Esophagus squamous epithelium (tissue), 4 donors: ENCODE measurements around the gene TCF12.

Experiments
- POLR2A ChIP-seq, 4 donors: fragments of 450-650 bp; IDR thresholded peaks; one replicate each; pipeline ENCODE4 v1.6.1; 2017; ENCODE audit warnings: antibody characterized with exemption in 4 of 4, mild to moderate bottlenecking in 4 of 4, moderate library complexity in 3 of 4
- TF ChIP-seq, protein P1 (sequence below), 6 experiments: fragments of 450-650 bp in 4 of 6; fragments of 200-600 bp in 2 of 6; sonication (generic) in 2 of 6; IDR thresholded peaks; one replicate each; pipeline ENCODE4 v1.5.1; 2016 to 2019; ENCODE audit warnings: antibody characterized with exemption in 6 of 6, mild to moderate bottlenecking in 4 of 6, moderate library complexity in 4 of 6

DNA sequence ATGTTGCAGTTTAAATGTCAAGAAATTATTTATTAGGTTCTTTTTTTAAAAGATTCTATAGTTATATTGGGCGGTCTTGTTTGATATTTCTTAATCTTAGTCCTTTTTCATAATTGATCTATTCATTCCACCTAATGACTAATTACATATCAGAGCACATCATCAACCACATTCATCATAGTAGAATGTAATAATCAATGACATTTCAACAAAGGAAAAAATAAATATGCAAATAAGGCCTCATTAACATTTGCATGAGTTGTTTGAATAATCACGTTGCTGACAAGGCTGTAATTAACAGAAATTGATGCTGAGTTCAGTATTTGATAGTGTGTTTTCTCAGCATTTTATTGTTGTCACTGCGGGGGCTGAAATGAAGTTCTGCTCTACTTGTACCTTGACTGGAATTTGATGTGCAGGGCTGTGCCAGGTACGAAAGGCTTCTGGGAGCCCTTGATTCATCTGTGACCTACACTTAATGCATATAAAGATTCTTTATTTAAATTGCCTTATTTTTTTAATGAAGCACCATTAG is 215.7 kb downstream of the TCF12 start:
- TF ChIP-seq, protein P1, sequence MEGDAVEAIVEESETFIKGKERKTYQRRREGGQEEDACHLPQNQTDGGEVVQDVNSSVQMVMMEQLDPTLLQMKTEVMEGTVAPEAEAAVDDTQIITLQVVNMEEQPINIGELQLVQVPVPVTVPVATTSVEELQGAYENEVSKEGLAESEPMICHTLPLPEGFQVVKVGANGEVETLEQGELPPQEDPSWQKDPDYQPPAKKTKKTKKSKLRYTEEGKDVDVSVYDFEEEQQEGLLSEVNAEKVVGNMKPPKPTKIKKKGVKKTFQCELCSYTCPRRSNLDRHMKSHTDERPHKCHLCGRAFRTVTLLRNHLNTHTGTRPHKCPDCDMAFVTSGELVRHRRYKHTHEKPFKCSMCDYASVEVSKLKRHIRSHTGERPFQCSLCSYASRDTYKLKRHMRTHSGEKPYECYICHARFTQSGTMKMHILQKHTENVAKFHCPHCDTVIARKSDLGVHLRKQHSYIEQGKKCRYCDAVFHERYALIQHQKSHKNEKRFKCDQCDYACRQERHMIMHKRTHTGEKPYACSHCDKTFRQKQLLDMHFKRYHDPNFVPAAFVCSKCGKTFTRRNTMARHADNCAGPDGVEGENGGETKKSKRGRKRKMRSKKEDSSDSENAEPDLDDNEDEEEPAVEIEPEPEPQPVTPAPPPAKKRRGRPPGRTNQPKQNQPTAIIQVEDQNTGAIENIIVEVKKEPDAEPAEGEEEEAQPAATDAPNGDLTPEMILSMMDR (IDR thresholded peaks at IDR 0.05) = no peak
- no peak for TF ChIP-seq POLR2A (IDR thresholded peaks at IDR 0.05)
